IPS DF 4.7 (cell line): Measurements from ENCODE around the gene USP17L10.
"Not testable (repeated sequence)": the region's sequence is repeated elsewhere in the genome, so short reads cannot be mapped to it uniquely, and the experiment has no call there.

ENCODE experiments used
- DNase-seq: peaks from one replicate; pipeline ENCODE4 v3.0.0-alpha.2; 2013; ENCODE audit warnings: low spot score; ENCODE audit errors: extremely low read depth

Gene USP17L10

GRCh38 chr4:9210357-9210756 is at the start of gene USP17L10:
TSS of gene USP17L10 (plus strand) at chr4:9210657. CDS start at chr4:9210657, 0 bp downstream.
- not testable (repeated sequence) for DNase-seq

- DNase-seq = not testable (repeated sequence)
Measured at GRCh38 chr4:9165990-9166389, 44.5 kb upstream of the USP17L10 start.

GRCh38 chr4:9169791-9170459 is 40.5 kb upstream of the USP17L10 start, which contains the start of gene FAM90A26:
TSS of gene FAM90A26 (plus strand) at chr4:9170409. CDS start at chr4:9173173, 2,764 bp downstream.
- not testable (repeated sequence) for DNase-seq

GRCh38 chr4:9214701-9215100 is 4.2 kb downstream of the USP17L10 start:
- DNase-seq = not testable (repeated sequence)

- DNase-seq = not testable (repeated sequence)
Measured at GRCh38 chr4:9215105-9215504, 4.6 kb downstream of the USP17L10 start, which contains the start of gene USP17L11. TSS of gene USP17L11 (plus strand) at chr4:9215405. CDS start at chr4:9215405, 0 bp downstream.

- DNase-seq = not testable (repeated sequence)
Measured at GRCh38 chr4:9219852-9220251, 9.4 kb downstream of the USP17L10 start, which contains the start of gene USP17L12. TSS of gene USP17L12 (plus strand) at chr4:9220152. CDS start at chr4:9220152, 0 bp downstream.

GRCh38 chr4:9224596-9224995 is 14.1 kb downstream of the USP17L10 start, which contains the start of gene USP17L13:
TSS of gene USP17L13 (plus strand) at chr4:9224896. CDS start at chr4:9224896, 0 bp downstream.
- DNase-seq = not testable (repeated sequence)

GRCh38 chr4:9230249-9230648 is 19.8 kb downstream of the USP17L10 start:
- not testable (repeated sequence) for DNase-seq

GRCh38 chr4:9234085-9234484 is 23.6 kb downstream of the USP17L10 start, which contains the start of gene USP17L15:
TSS of gene USP17L15 (plus strand) at chr4:9234385. CDS start at chr4:9234385, 0 bp downstream.
- not testable (repeated sequence) for DNase-seq

GRCh38 chr4:9238461-9238860 is 28.0 kb downstream of the USP17L10 start:
- not testable (repeated sequence) for DNase-seq

GRCh38 chr4:9243579-9243978 is 33.1 kb downstream of the USP17L10 start, which contains the start of gene USP17L17:
TSS of gene USP17L17 (plus strand) at chr4:9243879. CDS start at chr4:9243879, 0 bp downstream.
- not testable (repeated sequence) for DNase-seq

- DNase-seq = not testable (repeated sequence)
Measured at GRCh38 chr4:9247953-9248680, 37.7 kb downstream of the USP17L10 start, which contains the start of gene USP17L18. TSS of gene USP17L18 (plus strand) at chr4:9248630. CDS start at chr4:9248630, 0 bp downstream.

GRCh38 chr4:9253078-9253477 is 42.6 kb downstream of the USP17L10 start, which contains the start of gene USP17L19:
TSS of gene USP17L19 (plus strand) at chr4:9253378. CDS start at chr4:9253378, 0 bp downstream.
- DNase-seq = not testable (repeated sequence)

- not testable (repeated sequence) for DNase-seq
Measured at GRCh38 chr4:9257824-9258223, 47.4 kb downstream of the USP17L10 start, which contains the start of gene USP17L20. TSS of gene USP17L20 (plus strand) at chr4:9258124. CDS start at chr4:9258124, 0 bp downstream.
